ENCODE data around the gene FKBP8.

FKBP8 gene

DNA sequence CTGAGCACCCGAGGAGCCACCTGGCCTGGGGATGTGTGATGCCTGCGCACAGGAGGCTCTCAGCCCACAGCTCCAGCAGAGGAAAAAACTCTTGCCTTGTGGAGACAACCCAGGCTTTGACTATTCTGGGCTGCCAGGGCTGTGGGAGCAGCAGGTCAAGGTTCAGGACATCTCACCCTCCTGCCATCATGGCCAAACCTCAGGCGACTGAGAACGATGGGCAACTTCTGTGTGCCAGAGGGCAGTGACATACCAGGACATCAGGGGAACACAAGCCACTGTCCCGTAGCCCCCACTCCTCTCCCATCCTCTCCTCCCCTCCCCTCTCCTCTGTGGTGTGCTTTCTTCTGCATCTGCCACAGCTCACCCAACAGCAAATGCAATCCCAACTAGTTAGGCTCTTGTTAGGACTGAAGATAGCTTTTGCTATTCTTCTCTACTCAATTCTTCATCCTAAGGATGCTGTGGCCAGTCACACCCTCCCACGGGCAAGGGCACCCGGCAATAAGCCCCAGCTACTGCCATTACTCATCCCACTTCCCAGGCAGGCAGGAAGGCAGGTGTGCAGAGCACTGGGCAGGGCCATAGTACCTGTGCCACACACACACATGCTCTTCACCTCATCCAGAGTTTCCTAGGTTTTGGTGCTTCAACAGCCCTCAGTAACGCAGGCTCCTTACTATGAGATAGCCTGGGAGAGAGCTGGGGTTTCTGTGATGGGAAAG is 38.3 kb downstream of the FKBP8 start:
- Histone ChIP-seq H3K27me3 (ENCODE audit: insufficient read depth, low read length) (no peaks in the 10 kb centered on the region), H3K36me3 (ENCODE audit: insufficient read depth, low read depth, low read length) (no peaks in the 10 kb centered on the region), H3K9ac (ENCODE audit: low read depth, low read length) (no peak overlapping the region; the same call in 1 of the 2 replicates), H3K4me1 (ENCODE audit: insufficient read depth, low read length) (no peaks in the 10 kb centered on the region), H3K27ac (ENCODE audit: low read length) (no peak overlapping the region), H3K4me3 (ENCODE audit: low read length) (no peak overlapping the region), H3K9me3 (ENCODE audit: insufficient read depth, low read depth, low read length) (no peaks in the 10 kb centered on the region)

DNA sequence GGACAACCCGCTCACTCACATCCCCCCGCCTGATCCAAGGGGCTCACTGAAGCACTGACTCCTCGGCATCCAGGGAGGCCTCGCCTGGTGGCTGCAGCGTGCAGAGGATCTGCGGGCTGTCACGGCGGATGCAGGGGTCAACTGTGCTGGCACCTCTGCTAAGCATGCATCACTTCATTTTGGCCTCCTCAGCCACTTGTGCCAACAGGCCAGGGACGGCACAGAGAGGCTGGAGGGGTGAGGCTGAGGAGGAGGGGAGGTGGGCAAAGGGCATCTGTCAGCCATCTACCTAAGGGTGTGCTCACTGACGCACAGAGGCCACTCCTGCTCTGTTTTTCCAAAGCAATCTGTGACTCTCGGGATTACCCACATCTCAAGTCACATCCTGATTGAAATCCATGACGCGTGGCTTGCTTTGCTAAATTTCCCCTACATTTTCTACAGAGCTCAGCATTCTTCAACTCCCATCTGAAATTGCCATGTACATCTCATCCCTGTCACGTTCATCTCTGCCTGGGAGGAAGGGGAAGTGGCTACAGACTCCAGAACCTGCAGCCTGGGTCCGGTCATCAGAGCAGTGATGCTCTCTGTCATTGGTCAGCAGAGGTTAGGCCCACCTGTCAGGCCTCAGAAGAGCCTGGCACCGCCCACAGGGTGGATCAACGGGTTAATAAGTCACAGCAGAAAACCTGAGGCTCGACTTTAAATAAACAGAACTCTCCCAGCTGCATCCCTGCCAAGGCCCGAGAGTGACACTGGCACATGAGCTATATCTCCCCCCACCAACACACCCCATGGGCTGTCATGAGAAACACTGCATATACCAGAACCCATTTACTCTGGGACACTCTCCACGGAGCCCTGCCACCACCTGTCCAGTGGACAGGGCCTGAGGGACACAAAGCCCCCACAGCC is 39.1 kb downstream of the FKBP8 start:
- Histone ChIP-seq H3K4me3 (ENCODE audit: low read length) (no peak overlapping the region), H3K36me3 (ENCODE audit: insufficient read depth, low read depth, low read length) (no peaks in the 10 kb centered on the region), H3K9ac (ENCODE audit: low read depth, low read length) (no peak overlapping the region), H3K4me1 (ENCODE audit: insufficient read depth, low read length) (no peaks in the 10 kb centered on the region), H3K27ac (ENCODE audit: low read length) (no peak overlapping the region), H3K27me3 (ENCODE audit: insufficient read depth, low read length) (no peaks in the 10 kb centered on the region), H3K9me3 (ENCODE audit: insufficient read depth, low read depth, low read length) (no peaks in the 10 kb centered on the region)

DNA sequence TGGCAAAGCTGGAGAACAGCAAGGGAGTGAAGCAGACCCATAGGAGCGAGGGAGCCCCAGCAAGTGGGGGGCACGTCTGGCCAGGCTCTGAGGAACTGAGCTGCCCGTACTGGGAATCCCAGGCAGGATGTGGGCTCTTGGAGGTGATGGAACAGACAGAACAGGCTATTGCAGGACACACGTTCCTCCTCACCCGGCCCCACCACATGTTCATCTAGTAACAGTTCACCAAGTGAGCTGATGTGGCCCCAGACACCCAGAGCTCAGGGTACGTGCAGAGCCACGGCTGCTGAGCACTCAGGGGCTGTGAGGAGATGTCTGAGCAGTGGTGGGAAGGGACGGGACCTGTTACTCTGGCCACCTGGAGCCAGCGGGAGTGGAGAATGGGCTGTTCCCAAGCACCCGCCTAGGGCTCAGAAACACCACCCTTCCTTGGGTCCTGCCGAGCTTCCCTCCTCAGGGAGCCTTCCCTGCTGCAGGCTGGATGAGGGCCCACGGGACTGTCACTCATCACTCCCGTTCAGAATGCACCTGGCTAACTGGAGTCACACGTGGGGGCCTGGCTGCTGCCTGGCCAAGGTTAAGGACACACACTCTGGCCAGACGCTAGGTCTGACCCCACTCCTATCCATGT is 39.9 kb downstream of the FKBP8 start:
- no peaks in the 10 kb centered on the region for H3K4me1 ChIP-seq (ENCODE audit: insufficient read depth, low read length)

DNA sequence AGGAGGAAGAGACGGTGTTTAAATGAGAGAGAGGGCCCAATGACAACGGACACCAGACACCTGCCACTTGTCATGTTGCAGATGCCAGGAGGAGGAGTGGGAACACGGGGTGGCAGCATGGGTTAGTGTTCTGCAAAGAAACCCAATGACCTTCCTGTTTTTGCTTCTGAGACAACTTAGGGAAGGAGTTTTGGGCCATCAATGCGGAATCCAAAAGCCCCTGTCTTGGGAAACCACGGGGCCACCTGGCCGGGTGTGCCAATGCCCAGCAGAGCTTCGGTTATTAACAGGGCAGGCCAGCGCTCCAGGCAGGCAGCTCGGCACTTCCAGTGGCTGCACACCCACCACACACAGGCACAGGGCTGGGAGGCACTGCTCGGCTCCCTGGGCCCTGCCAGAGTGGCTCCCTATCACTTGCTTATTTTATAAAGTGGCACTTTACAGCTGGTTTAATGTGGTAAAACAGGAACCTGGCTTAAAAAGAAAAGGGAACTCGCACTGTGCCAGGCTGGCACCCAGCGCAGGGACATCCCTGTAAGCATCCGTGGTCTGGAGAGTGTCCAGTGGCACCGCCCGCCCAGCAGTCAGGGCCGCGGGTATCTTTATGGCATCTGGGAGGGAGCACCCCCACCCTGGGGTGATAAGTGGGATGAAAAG is 40.6 kb downstream of the FKBP8 start:
- Histone ChIP-seq H3K9ac (ENCODE audit: low read depth, low read length) (no peak overlapping the region), H3K4me3 (ENCODE audit: low read length) (no peak overlapping the region), H3K4me1 (ENCODE audit: insufficient read depth, low read length) (no peaks in the 10 kb centered on the region), H3K36me3 (ENCODE audit: insufficient read depth, low read depth, low read length) (no peaks in the 10 kb centered on the region), H3K27ac (ENCODE audit: low read length) (no peak overlapping the region), H3K9me3 (ENCODE audit: insufficient read depth, low read depth, low read length) (no peaks in the 10 kb centered on the region), H3K27me3 (ENCODE audit: insufficient read depth, low read length) (no peaks in the 10 kb centered on the region)

More for the DNA sequence above, 39.9 kb downstream of the FKBP8 start:
- no peak overlapping the region for H3K9ac ChIP-seq (ENCODE audit: low read depth, low read length)
- H3K4me3 ChIP-seq (ENCODE audit: low read length), result no peak overlapping the region
- no peaks in the 10 kb centered on the region for H3K27me3 ChIP-seq (ENCODE audit: insufficient read depth, low read length)
- no peak overlapping the region for H3K27ac ChIP-seq (ENCODE audit: low read length)
- no peaks in the 10 kb centered on the region for H3K9me3 ChIP-seq (ENCODE audit: insufficient read depth, low read depth, low read length)
- no peaks in the 10 kb centered on the region for H3K36me3 ChIP-seq (ENCODE audit: insufficient read depth, low read depth, low read length)

DNA sequence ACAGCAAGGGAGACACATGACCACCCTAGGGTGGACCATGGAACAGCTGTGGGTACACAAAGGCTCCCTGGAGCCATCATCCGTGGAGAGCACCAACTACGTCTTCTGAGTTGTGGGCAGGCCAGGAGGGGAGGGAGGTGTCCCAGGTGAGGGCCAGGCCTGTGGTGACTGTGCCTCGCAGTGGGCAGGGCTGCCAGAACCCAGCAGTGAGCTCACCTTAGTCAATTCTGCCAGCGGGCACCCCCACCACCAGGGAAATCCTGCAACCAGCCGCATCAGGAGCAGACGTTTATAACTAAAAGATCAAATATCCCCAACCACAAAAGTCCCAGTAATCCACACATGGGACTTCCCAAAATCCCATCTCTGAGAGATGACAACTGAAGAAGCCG is 41.1 kb downstream of the FKBP8 start:
- Histone ChIP-seq H3K4me3 (ENCODE audit: low read length) (no peak overlapping the region), H3K27me3 (ENCODE audit: insufficient read depth, low read length) (no peaks in the 10 kb centered on the region), H3K9ac (ENCODE audit: low read depth, low read length) (no peak overlapping the region), H3K9me3 (ENCODE audit: insufficient read depth, low read depth, low read length) (no peaks in the 10 kb centered on the region), H3K36me3 (ENCODE audit: insufficient read depth, low read depth, low read length) (no peaks in the 10 kb centered on the region), H3K27ac (ENCODE audit: low read length) (no peak overlapping the region), H3K4me1 (ENCODE audit: insufficient read depth, low read length) (no peaks in the 10 kb centered on the region)

DNA sequence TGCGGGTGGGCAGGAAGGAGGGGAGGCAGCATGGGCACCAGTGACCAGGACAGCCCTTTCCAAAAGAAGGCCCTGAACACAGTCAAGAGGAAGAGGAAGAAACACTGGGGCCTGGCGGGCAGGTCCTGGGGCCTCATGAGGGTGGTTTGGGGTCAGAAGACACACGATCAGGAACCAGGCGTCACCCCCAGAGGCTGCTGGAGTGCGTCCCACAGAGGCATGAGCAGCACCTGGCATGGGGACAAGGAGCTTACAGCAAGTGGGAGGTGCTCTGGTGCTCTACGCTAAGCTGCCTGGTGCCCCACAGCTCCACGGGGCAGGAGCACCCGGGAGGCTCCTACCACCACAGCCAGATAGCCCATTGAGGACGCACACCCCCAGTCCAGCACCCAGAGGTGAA is 41.5 kb downstream of the FKBP8 start:
- H3K9me3 ChIP-seq (ENCODE audit: insufficient read depth, low read depth, low read length), result no peaks in the 10 kb centered on the region
- H3K27ac ChIP-seq (ENCODE audit: low read length), result no peak overlapping the region
- no peak overlapping the region for H3K4me3 ChIP-seq (ENCODE audit: low read length)
- H3K36me3 ChIP-seq (ENCODE audit: insufficient read depth, low read depth, low read length), result no peaks in the 10 kb centered on the region
- H3K4me1 ChIP-seq (ENCODE audit: insufficient read depth, low read length), result no peaks in the 10 kb centered on the region
- no peaks in the 10 kb centered on the region for H3K27me3 ChIP-seq (ENCODE audit: insufficient read depth, low read length)
- H3K9ac ChIP-seq (ENCODE audit: low read depth, low read length), result no peak overlapping the region

DNA sequence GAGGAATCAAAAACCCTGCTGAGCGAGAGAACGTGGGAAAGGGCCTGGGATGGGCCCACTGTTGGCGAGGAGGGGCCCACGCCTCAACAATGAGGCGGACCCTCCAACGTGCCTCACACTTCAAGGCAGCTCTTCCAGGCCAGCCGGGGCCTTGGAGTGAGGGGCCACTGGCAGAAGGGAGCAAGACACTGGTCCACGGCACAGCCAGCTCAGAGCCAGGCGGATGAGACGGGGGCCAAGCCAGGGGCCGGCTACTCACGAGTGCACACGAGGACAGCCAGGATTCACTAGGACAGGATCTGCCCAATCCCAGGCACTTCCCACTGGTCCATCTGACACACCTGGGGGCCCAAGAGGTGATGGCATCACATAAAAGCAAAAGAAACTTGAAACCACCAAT is 42.0 kb downstream of the FKBP8 start:
- Histone ChIP-seq H3K9me3 (ENCODE audit: insufficient read depth, low read depth, low read length) (no peaks in the 10 kb centered on the region), H3K36me3 (ENCODE audit: insufficient read depth, low read depth, low read length) (no peaks in the 10 kb centered on the region), H3K27ac (ENCODE audit: low read length) (no peak overlapping the region), H3K27me3 (ENCODE audit: insufficient read depth, low read length) (no peaks in the 10 kb centered on the region), H3K9ac (ENCODE audit: low read depth, low read length) (no peak overlapping the region), H3K4me3 (ENCODE audit: low read length) (no peak overlapping the region), H3K4me1 (ENCODE audit: insufficient read depth, low read length) (no peaks in the 10 kb centered on the region)

DNA sequence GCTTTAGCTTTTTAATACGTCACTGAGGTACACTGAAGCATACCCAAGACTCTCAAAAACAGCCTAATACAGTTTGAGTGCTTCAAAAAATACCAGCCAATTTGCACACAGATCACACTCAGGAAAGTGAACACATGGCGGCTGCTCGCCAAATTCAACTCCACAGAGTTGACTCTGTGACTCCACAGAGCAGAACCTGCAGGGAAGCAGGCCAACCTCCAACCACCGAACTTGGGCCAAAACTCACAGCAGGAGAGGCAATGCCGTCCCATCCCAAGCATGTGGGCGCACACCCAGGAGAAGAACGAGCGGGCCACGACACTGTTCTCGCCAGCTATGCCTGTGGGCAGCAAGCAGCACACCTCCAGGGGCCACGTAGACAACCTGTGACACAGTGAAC is 42.6 kb downstream of the FKBP8 start:
- H3K4me1 ChIP-seq (ENCODE audit: insufficient read depth, low read length), result no peaks in the 10 kb centered on the region
- no peak overlapping the region for H3K27ac ChIP-seq (ENCODE audit: low read length)
- H3K9ac ChIP-seq (ENCODE audit: low read depth, low read length), result no peak overlapping the region

DNA sequence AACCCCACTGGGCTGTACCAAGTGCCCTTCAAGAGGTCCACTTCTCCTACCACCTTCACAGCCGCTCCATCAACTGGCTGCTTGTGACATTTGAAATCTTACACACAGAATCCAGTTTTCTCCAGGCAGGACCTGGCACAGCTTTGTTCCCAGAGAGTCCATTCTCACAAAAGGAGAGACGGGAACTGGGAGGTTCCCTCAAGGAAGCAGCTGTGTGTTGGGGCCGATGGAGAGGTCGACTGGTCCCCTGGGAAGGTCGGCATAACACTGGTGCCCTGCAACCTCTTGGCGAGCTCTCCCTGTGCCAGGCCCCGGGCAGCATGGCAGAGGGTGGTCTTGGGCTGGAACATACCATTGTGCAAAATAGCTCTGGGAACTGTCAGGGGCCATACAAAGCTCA is 43.0 kb downstream of the FKBP8 start:
- Histone ChIP-seq H3K9ac (ENCODE audit: low read depth, low read length) (no peak overlapping the region), H3K27me3 (ENCODE audit: insufficient read depth, low read length) (no peaks in the 10 kb centered on the region), H3K4me1 (ENCODE audit: insufficient read depth, low read length) (no peaks in the 10 kb centered on the region; the same call in 1 of the 2 replicates), H3K27ac (ENCODE audit: low read length) (no peak overlapping the region), H3K9me3 (ENCODE audit: insufficient read depth, low read depth, low read length) (no peaks in the 10 kb centered on the region), H3K36me3 (ENCODE audit: insufficient read depth, low read depth, low read length) (no peaks in the 10 kb centered on the region), H3K4me3 (ENCODE audit: low read length) (no peak overlapping the region)

More for the DNA sequence above, 42.6 kb downstream of the FKBP8 start:
- Histone ChIP-seq H3K9me3 (ENCODE audit: insufficient read depth, low read depth, low read length) (no peaks in the 10 kb centered on the region), H3K4me3 (ENCODE audit: low read length) (no peak overlapping the region), H3K27me3 (ENCODE audit: insufficient read depth, low read length) (no peaks in the 10 kb centered on the region), H3K36me3 (ENCODE audit: insufficient read depth, low read depth, low read length) (no peaks in the 10 kb centered on the region)

DNA sequence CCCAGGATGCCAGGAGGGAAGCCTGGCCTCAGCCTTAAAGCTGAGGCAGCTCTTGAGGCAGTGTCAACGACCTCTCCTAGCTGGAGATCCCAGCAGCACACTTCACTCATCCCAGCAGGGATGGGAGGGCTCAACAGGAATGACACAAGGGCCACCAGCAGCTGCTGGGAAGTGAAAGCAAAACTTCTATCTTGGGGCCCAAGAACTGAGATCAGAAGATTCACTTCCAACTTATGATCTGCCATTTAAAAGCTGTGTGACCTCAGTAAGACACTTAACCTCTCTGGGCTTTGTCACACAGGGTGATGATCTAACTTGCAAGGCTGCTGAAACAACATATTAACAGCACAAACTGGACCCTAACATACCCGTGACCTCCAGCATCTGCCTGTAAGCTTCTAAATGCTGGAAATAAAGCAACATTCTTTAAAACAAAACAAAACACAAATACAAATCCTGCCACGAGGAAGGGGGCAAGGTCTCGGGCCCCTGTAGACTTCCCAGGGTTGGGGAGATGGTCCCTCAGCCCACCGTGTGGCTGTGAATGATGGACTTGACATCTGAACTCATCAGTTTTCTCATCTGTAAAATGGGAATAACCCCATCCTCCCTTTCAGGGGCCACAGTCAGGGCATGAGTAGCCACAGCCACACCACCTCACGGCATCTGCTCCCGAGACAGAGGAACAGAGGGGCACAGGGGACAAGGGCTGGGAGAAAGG is 44.2 kb downstream of the FKBP8 start:
- H3K36me3 ChIP-seq (ENCODE audit: insufficient read depth, low read depth, low read length), result no peaks in the 10 kb centered on the region
- no peaks in the 10 kb centered on the region; the same call in 1 of the 2 replicates for H3K4me1 ChIP-seq (ENCODE audit: insufficient read depth, low read length)
- H3K4me3 ChIP-seq (ENCODE audit: low read length), result no peak overlapping the region
- no peaks in the 10 kb centered on the region for H3K27me3 ChIP-seq (ENCODE audit: insufficient read depth, low read length)
- no peak overlapping the region for H3K27ac ChIP-seq (ENCODE audit: low read length)
- no peak overlapping the region for H3K9ac ChIP-seq (ENCODE audit: low read depth, low read length)
- no peaks in the 10 kb centered on the region for H3K9me3 ChIP-seq (ENCODE audit: insufficient read depth, low read depth, low read length)

DNA sequence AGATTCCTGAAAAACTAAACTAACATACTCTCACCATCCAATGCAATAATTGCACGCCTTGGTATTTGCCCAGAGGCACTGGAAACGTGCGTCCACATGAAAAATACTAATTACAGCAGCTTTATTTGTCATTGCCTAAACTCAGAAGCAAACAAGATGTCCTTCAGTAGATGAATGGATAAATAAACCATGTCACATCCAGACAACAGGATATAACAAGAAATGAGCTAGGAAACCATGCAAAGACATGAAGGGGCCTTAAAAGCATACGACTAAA is 46.5 kb downstream of the FKBP8 start:
- Histone ChIP-seq H3K27me3 (ENCODE audit: insufficient read depth, low read length) (no peaks in the 10 kb centered on the region), H3K9ac (ENCODE audit: low read depth, low read length) (no peak overlapping the region), H3K27ac (ENCODE audit: low read length) (no peak overlapping the region), H3K36me3 (ENCODE audit: insufficient read depth, low read depth, low read length) (no peaks in the 10 kb centered on the region), H3K4me3 (ENCODE audit: low read length) (no peak overlapping the region), H3K9me3 (ENCODE audit: insufficient read depth, low read depth, low read length) (no peaks in the 10 kb centered on the region), H3K4me1 (ENCODE audit: insufficient read depth, low read length) (no peaks in the 10 kb centered on the region; the same call in 1 of the 2 replicates)

Data from iPS-20b (cell line).